ENCODE results near the gene NHEJ1. TPM values are rescaled to one million over a fixed set of nuclear protein-coding genes. Genes with fewer than 3 reads are reported as not detected.

Gene NHEJ1
- total RNA-seq, 1 donor from 2014 or later = 15.9 TPM

GRCh38 chr2:219028141-219028540 lies 132.5 kb downstream of the NHEJ1 start:
- Mint-ChIP-seq H3K4me3 (ENCODE audit: low read depth) (no peak overlapping the region), H3K27ac (no peak overlapping the region), H3K27me3 (ENCODE audit: low read depth) (peaks cover 8% of the 10 kb centered on the region), H3K36me3 (ENCODE audit: low read depth) (no peaks in the 10 kb centered on the region), H3K9me3 (no peaks in the 10 kb centered on the region), H3K4me1 (ENCODE audit: low read depth) (no peaks in the 10 kb centered on the region)
- intact Hi-C loops (cut with micrococcal nuclease) = loop anchor here (2.0 kb wide), 1 partner anchor 127 kb away; no protein-coding TSS in a partner anchor
- DNase-seq (ENCODE audit: low spot score) = no peak

- Mint-ChIP-seq H3K4me1 (ENCODE audit: low read depth) (no peaks in the 10 kb centered on the region), H3K4me3 (ENCODE audit: low read depth) (no peak overlapping the region), H3K9me3 (no peaks in the 10 kb centered on the region), H3K27me3 (ENCODE audit: low read depth) (peaks cover 4% of the 10 kb centered on the region), H3K27ac (no peak overlapping the region), H3K36me3 (ENCODE audit: low read depth) (no peaks in the 10 kb centered on the region)
- no peak for DNase-seq (ENCODE audit: low spot score)
- intact Hi-C loops (cut with micrococcal nuclease) = loop anchor here (2.0 kb wide), 1 partner anchor 127 kb away; no protein-coding TSS in a partner anchor
These were observed 133.0 kb downstream of the NHEJ1 start for GRCh38 chr2:219027511-219028055.

GRCh38 chr2:219026946-219027345 lies 133.7 kb downstream of the NHEJ1 start:
- no peak overlapping the region for H3K27ac Mint-ChIP-seq
- H3K36me3 Mint-ChIP-seq (ENCODE audit: low read depth) = no peaks in the 10 kb centered on the region
- intact Hi-C loops (cut with micrococcal nuclease) = no loop called here
- no peaks in the 10 kb centered on the region for H3K9me3 Mint-ChIP-seq
- DNase-seq (ENCODE audit: low spot score) = no peak
- H3K4me1 Mint-ChIP-seq (ENCODE audit: low read depth) = no peaks in the 10 kb centered on the region
- no peak overlapping the region for H3K4me3 Mint-ChIP-seq (ENCODE audit: low read depth)
- H3K27me3 Mint-ChIP-seq (ENCODE audit: low read depth) = no peaks in the 10 kb centered on the region

GRCh38 chr2:219025637-219026585 lies 134.7 kb downstream of the NHEJ1 start:
- H3K36me3 Mint-ChIP-seq (ENCODE audit: low read depth) = no peaks in the 10 kb centered on the region
- H3K4me1 Mint-ChIP-seq (ENCODE audit: low read depth) = no peaks in the 10 kb centered on the region
- H3K4me3 Mint-ChIP-seq (ENCODE audit: low read depth) = no peak overlapping the region
- H3K27ac Mint-ChIP-seq = no peak overlapping the region
- DNase-seq (ENCODE audit: low spot score) = no peak
- H3K9me3 Mint-ChIP-seq = no peaks in the 10 kb centered on the region
- no peaks in the 10 kb centered on the region for H3K27me3 Mint-ChIP-seq (ENCODE audit: low read depth)
- intact Hi-C loops (cut with micrococcal nuclease) = no loop called here

Other genes with a start within 250 kb of the NHEJ1 start
- not detected in 2 replicates for gene CDK5R2, start 201.1 kb downstream of the NHEJ1 start, total RNA-seq
- not detected in 2 replicates for gene FEV, start 175.6 kb downstream of the NHEJ1 start, total RNA-seq
- not detected in 2 replicates for gene CRYBA2, start 167.4 kb downstream of the NHEJ1 start, total RNA-seq
- gene CFAP65, start 119.3 kb downstream of the NHEJ1 start, total RNA-seq = not detected in 2 replicates
- 0.09 TPM in 1 of 2 replicates, not detected in the other for gene IHH, start 99.9 kb downstream of the NHEJ1 start, total RNA-seq
- gene SLC23A3, start 9.2 kb upstream of the NHEJ1 start, total RNA-seq = 1.3 and 1.9 TPM in 2 replicates
- 56.6 and 58.5 TPM in 2 replicates for gene CNPPD1, start 16.1 kb upstream of the NHEJ1 start, total RNA-seq
- 52.5 and 57.4 TPM in 2 replicates for gene RETREG2, start 17.5 kb upstream of the NHEJ1 start, total RNA-seq
- gene ZFAND2B, start 46.0 kb upstream of the NHEJ1 start, total RNA-seq = 27.3 and 33.5 TPM in 2 replicates
- 22.1 and 25.4 TPM in 2 replicates for gene ABCB6, start 58.1 kb upstream of the NHEJ1 start, total RNA-seq
- 53.1 and 60.5 TPM in 2 replicates for gene ATG9A, start 68.8 kb upstream of the NHEJ1 start, total RNA-seq
- gene ANKZF1, start 69.0 kb upstream of the NHEJ1 start, total RNA-seq = 133 and 142 TPM in 2 replicates
- 4.2 and 4.4 TPM in 2 replicates for gene GLB1L, start 84.6 kb upstream of the NHEJ1 start, total RNA-seq
- gene STK16, start 84.7 kb upstream of the NHEJ1 start, total RNA-seq = 32.0 and 33.3 TPM in 2 replicates
- gene TUBA4B, start 92.4 kb upstream of the NHEJ1 start, total RNA-seq = not detected in 2 replicates
- gene TUBA4A, start 93.1 kb upstream of the NHEJ1 start, total RNA-seq = 220 and 231 TPM in 2 replicates
- 49.8 and 55.6 TPM in 2 replicates for gene DNAJB2, start 118.6 kb upstream of the NHEJ1 start, total RNA-seq
- gene PTPRN, start 148.6 kb upstream of the NHEJ1 start, total RNA-seq = 1.1 and 1.6 TPM in 2 replicates
- gene RESP18, start 171.9 kb upstream of the NHEJ1 start, total RNA-seq = not detected in 2 replicates
- 117 and 120 TPM in 2 replicates for gene DNPEP, start 227.1 kb upstream of the NHEJ1 start, total RNA-seq

Data from activated T-helper 2 cell treated with anti-CD3 and anti-CD28 coated beads, Interferon-gamma antibody, Interleukin-2, Interleukin-4, amounts not matched to agents 10 μg/mL and 5 μg/mL and 100 μg/mL, durations not matched to agents 14 hours and 24 hours and 36 hours (primary cell).